HepG2 (cell line): ENCODE results near the gene ATP13A1. TPM values are rescaled to one million over a fixed set of nuclear protein-coding genes. Genes with fewer than 3 reads are reported as not detected.

Source experiments
- ATAC-seq: fragments of 200-7000 bp; cut with Tn5 transposase; 3 replicates; pipeline ENCODE4 v1.9.1; 2020; ENCODE audit warnings: mild to moderate bottlenecking, moderate library complexity
- BruUV-seq: library from RNA; stranded (reverse); fragments of 400-500 nt; replicated peaks from 2 replicates; lab custom pipeline; 2021; lab: Mats Ljungman, UMichigan
- CTCF ChIA-PET: fragments of 300-600 bp; formaldehyde crosslinking; extraction: SDS; loops from one replicate; lab custom pipeline; 2021; ENCODE audit warnings: low total read pairs, inconsistent platforms, low intra/inter-chr PET ratio; lab: Yijun Ruan, JAX
- POLR2A ChIA-PET: fragments of 350-600 bp; sonication (Branson Sonifier 250); formaldehyde crosslinking; loops from one replicate; lab custom pipeline; 2020; ENCODE audit warnings: antibody characterized with exemption, inconsistent platforms; lab: Yijun Ruan, JAX
- DNase-seq: peaks from one replicate; pipeline ENCODE4 v3.0.0-alpha.2; 2015; ENCODE audit warnings: low spot score
- FAIRE-seq: peaks from 3 replicates; lab custom pipeline; 2011; peaks lifted over from hg19 to GRCh38; lab: Jason Lieb, UNC
- H2AFZ ChIP-seq: one replicate; pipeline ENCODE4 v1.6.1; 2011; ENCODE audit warnings: low read length, inconsistent platforms
- H3K27ac ChIP-seq: fragments of 300-600 bp; 3 replicates; pipeline ENCODE4 v1.8.0; 2011; ENCODE audit warnings: mixed run types, mild to moderate bottlenecking, mixed read lengths, low read length, inconsistent platforms; ENCODE audit not compliant: insufficient read depth; ENCODE audit errors: extremely low read length
- H3K27me3 ChIP-seq, 2 experiments: fragments of 200-600 bp in 1 of 2; 2 replicates in 1 of 2; 3 replicates in 1 of 2; pipeline versions ENCODE4 v1.6.0 to v1.8.0; 2011; ENCODE audit warnings: low read length in 2 of 2, mild to moderate bottlenecking in 2 of 2, moderate library complexity in 2 of 2, inconsistent platforms in 1 of 2; ENCODE audit not compliant: insufficient read depth in 2 of 2, control insufficient read depth in 1 of 2
- H3K36me3 ChIP-seq, 2 experiments: fragments of 200-600 bp in 1 of 2; replicated peaks in 1 of 2; 2 replicates in 1 of 2; 3 replicates in 1 of 2; pipeline versions ENCODE4 v1.5.1 to v1.8.0; 2011; ENCODE audit warnings: low read length in 2 of 2, inconsistent platforms in 1 of 2; ENCODE audit not compliant: insufficient read depth in 2 of 2, control insufficient read depth in 1 of 2
- H3K4me1 ChIP-seq: 2 replicates; pipeline ENCODE4 v1.5.1; 2012; ENCODE audit warnings: low read length, inconsistent platforms; ENCODE audit not compliant: insufficient read depth
- H3K4me2 ChIP-seq: 2 replicates; pipeline ENCODE4 v1.6.0; 2011; ENCODE audit warnings: low read depth, low read length, inconsistent platforms
- H3K4me3 ChIP-seq, 3 experiments: fragments of 200-600 bp in 1 of 3; sonication (generic), shearing (Covaris generic) in 1 of 3; replicated peaks in 1 of 3; 2 replicates each; pipeline ENCODE4 v1.5.1; 2011 to 2016; ENCODE audit warnings: low read length in 3 of 3, inconsistent platforms in 2 of 3, low read depth in 2 of 3, mild to moderate bottlenecking in 2 of 3, control low read depth in 1 of 3, mixed read lengths in 1 of 3; ENCODE audit not compliant: insufficient read depth in 1 of 3
- H3K79me2 ChIP-seq: one replicate; pipeline ENCODE4 v1.6.1; 2011; ENCODE audit warnings: low read length, inconsistent platforms; ENCODE audit not compliant: insufficient read depth
- H3K9ac ChIP-seq: 2 replicates; pipeline ENCODE4 v1.6.0; 2011; ENCODE audit warnings: mild to moderate bottlenecking, low read depth, low read length, inconsistent platforms; ENCODE audit not compliant: insufficient read depth
- H3K9me3 ChIP-seq: 2 replicates; pipeline ENCODE4 v1.5.1; 2012; ENCODE audit warnings: mild to moderate bottlenecking, low read length
- H4K20me1 ChIP-seq: 2 replicates; pipeline ENCODE4 v1.6.0; 2011; ENCODE audit warnings: inconsistent platforms, mild to moderate bottlenecking, low read length, moderate library complexity; ENCODE audit not compliant: insufficient read depth
- ATF5 ChIP-seq: sonication (generic); formaldehyde crosslinking; IDR thresholded peaks from 2 replicates; pipeline ENCODE4 v1.4.0; 2020; ENCODE audit warnings: mild to moderate bottlenecking, low read depth, missing genetic modification reagents
- BHLHE40 ChIP-seq: IDR thresholded peaks from 2 replicates; pipeline ENCODE4 v1.6.1; 2011; ENCODE audit warnings: low read length, improper control_type of control experiment
- CEBPG ChIP-seq: IDR thresholded peaks from 2 replicates; pipeline ENCODE4 v1.6.1; 2016
- FOXO4 ChIP-seq: sonication (generic); formaldehyde crosslinking; conservative IDR thresholded peaks from 2 replicates; pipeline ENCODE4 v1.8.1; 2023; ENCODE audit warnings: missing genetic modification reagents
- KLF13 ChIP-seq: sonication (generic); formaldehyde crosslinking; IDR thresholded peaks from 2 replicates; pipeline ENCODE4 v1.4.0; 2020; ENCODE audit warnings: mild to moderate bottlenecking, missing genetic modification reagents
- MEIS2 ChIP-seq: sonication (generic); formaldehyde crosslinking; IDR thresholded peaks from 2 replicates; pipeline ENCODE4 v1.9.0; 2021; ENCODE audit warnings: mild to moderate bottlenecking, missing genetic modification reagents
- RBFOX2 ChIP-seq: fragments of 200-400 bp; formaldehyde crosslinking; IDR thresholded peaks from 2 replicates; pipeline ENCODE4 v1.6.1; 2017; ENCODE audit warnings: low read depth, mild to moderate bottlenecking, low read length
- SETDB1 ChIP-seq: sonication (generic); formaldehyde crosslinking; IDR thresholded peaks from 2 replicates; pipeline ENCODE4 v1.5.1; 2020; ENCODE audit warnings: missing genetic modification reagents, mild to moderate bottlenecking, borderline replicate concordance
- TCF7 ChIP-seq: sonication (generic); IDR thresholded peaks from 2 replicates; pipeline ENCODE4 v1.6.1; 2016; ENCODE audit warnings: antibody characterized with exemption, low read depth
- ZBTB1 ChIP-seq: sonication (generic); formaldehyde crosslinking; IDR thresholded peaks from 2 replicates; pipeline ENCODE4 v1.4.0; 2020; ENCODE audit warnings: missing genetic modification reagents, borderline replicate concordance
- ZFP36L2 ChIP-seq: sonication (generic); formaldehyde crosslinking; IDR thresholded peaks from 2 replicates; pipeline ENCODE4 v1.4.0; 2020; ENCODE audit warnings: missing genetic modification reagents
- ZFP82 ChIP-seq: sonication (generic); formaldehyde crosslinking; IDR thresholded peaks from 2 replicates; pipeline ENCODE4 v1.5.1; 2020; ENCODE audit warnings: mild to moderate bottlenecking, missing genetic modification reagents, borderline replicate concordance
- ZMAT3 ChIP-seq: sonication (generic); formaldehyde crosslinking; conservative IDR thresholded peaks from 2 replicates; pipeline ENCODE4 v1.7.0; 2021; ENCODE audit warnings: missing genetic modification reagents
- ZNF256 ChIP-seq: sonication (generic); formaldehyde crosslinking; conservative IDR thresholded peaks from 2 replicates; pipeline ENCODE4 v1.4.0; 2020; ENCODE audit warnings: missing genetic modification reagents
- ZNF589 ChIP-seq: sonication (generic); formaldehyde crosslinking; conservative IDR thresholded peaks from 2 replicates; pipeline ENCODE4 v1.8.0; 2022; ENCODE audit warnings: mild to moderate bottlenecking, moderate library complexity, missing genetic modification reagents
- ZNF746 ChIP-seq: sonication (generic); formaldehyde crosslinking; IDR thresholded peaks from 2 replicates; pipeline ENCODE4 v1.8.0; 2022; ENCODE audit warnings: mild to moderate bottlenecking, missing genetic modification reagents
- ZNF839 ChIP-seq: sonication (generic); formaldehyde crosslinking; IDR thresholded peaks from 2 replicates; pipeline ENCODE4 v1.4.0; 2020; ENCODE audit warnings: missing genetic modification reagents, mild to moderate bottlenecking, borderline replicate concordance
- WGBS: methylation state at CpG from one replicate; pipeline ENCODE4 v1.1.6; 2017; ENCODE audit warnings: low lambda C conversion rate; 5-methylcytosine and 5-hydroxymethylcytosine counted together
- in situ Hi-C: cut with HindIII; loops from 2 replicates; pipeline ENCODE4 v1.10.0; 2017; ENCODE audit warnings: low pct_unique_long_range_greater_than_20kb; ENCODE audit not compliant: extremely low pct_ligation_motif_present
- intact Hi-C: fragments of 100-400 bp; cut with micrococcal nuclease; formaldehyde crosslinking; loops from one replicate; pipeline ENCODE4 v1.10.0; 2022; ENCODE audit not compliant: unreplicated experiment
- polyA plus RNA-seq, 8 experiments: library from polyadenylated mRNA; depleted of rRNA in 3 of 8; stranded (reverse) in 7 of 8; unstranded in 1 of 8; fragments of >200 nt; fragmentation: Illumina TruSeq in 4 of 8; extraction: Trizol in 4 of 8; gene quantifications; 2 replicates each; pipeline versions ENCODE4 v1.2.1 to v1.2.3, GENCODE V29; 2011 to 2016; ENCODE audit warnings: low read depth in 4 of 8, missing spikeins in 1 of 8, mixed read lengths in 1 of 8; ENCODE audit not compliant: insufficient read depth in 1 of 8
- total RNA-seq, 5 experiments: library from RNA; depleted of rRNA; stranded (reverse); fragments of >200 nt; fragmentation: Illumina TruSeq; extraction: Trizol; gene quantifications; 2 replicates each; pipeline ENCODE4 v1.2.3, GENCODE V29; 2016; ENCODE audit warnings: low read depth in 1 of 5
- TF ChIP-seq, protein P1 (sequence below): sonication (generic); formaldehyde crosslinking; IDR thresholded peaks from 2 replicates; pipeline ENCODE4 v1.4.0; 2020; ENCODE audit warnings: mild to moderate bottlenecking, missing genetic modification reagents

The ATP13A1 gene
- total and polyA plus RNA-seq, 2 of the 13 experiments (the other 11 are each of a cell fraction or from before 2014, with no cell fraction given): 23.2 to 41.7 TPM

- FAIRE-seq: no peak
- Histone ChIP-seq H3K9me3 (no peaks in the 10 kb centered on the region), H3K27ac (no peak overlapping the region), H3K4me2 (no peak overlapping the region), H2AFZ (no peak overlapping the region), H4K20me1 (no peaks in the 10 kb centered on the region), H3K36me3 (no peaks in the 10 kb centered on the region), H3K27me3 (no peaks in the 10 kb centered on the region), H3K4me3 (no peak overlapping the region), H3K9ac (no peak overlapping the region), H3K4me1 (no peaks in the 10 kb centered on the region), H3K79me2 (no peaks in the 10 kb centered on the region)
- no peak for DNase-seq
- BruUV-seq: no TSS peak
- ChIA-PET POLR2A (no interaction called here), CTCF (no interaction called here)
- intact Hi-C loops: no loop called here
- 90% methylated on average over 2 of the region's 2 CpGs for WGBS
- in situ Hi-C loops: no loop called here
- TF ChIP-seq KLF13 (no peak), ATF5 (no peak), SETDB1 (CRISPR knock-in tag) (no peak), CEBPG (CRISPR knock-in tag) (no peak), ZBTB1 (CRISPR knock-in tag) (no peak), ZFP82 (CRISPR knock-in tag) (no peak), ZNF256 (no peak), RBFOX2 (no peak), BHLHE40 (no peak), ZFP36L2 (CRISPR knock-in tag) (no peak), ZNF589 (CRISPR knock-in tag) (no peak), TCF7 (no peak), ZNF839 (CRISPR knock-in tag) (no peak), ZNF746 (CRISPR knock-in tag) (no peak), FOXO4 (CRISPR knock-in tag) (no peak), MEIS2 (CRISPR knock-in tag) (no peak), ZMAT3 (CRISPR knock-in tag) (no peak)
- TF ChIP-seq, protein P1, sequence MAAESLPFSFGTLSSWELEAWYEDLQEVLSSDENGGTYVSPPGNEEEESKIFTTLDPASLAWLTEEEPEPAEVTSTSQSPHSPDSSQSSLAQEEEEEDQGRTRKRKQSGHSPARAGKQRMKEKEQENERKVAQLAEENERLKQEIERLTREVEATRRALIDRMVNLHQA (CRISPR knock-in tag): no peak
- no peak for ATAC-seq
Measured at GRCh38 chr19:19630426-19630825, 33.0 kb downstream of the ATP13A1 start.
